ENCODE measurements around the gene RHBDD1. TPM values are rescaled to one million over a fixed set of nuclear protein-coding genes. Genes with fewer than 3 reads are reported as not detected.

RHBDD1 gene
- total RNA-seq, 1 experiment from 2014 or later: 8.7 TPM

DNA sequence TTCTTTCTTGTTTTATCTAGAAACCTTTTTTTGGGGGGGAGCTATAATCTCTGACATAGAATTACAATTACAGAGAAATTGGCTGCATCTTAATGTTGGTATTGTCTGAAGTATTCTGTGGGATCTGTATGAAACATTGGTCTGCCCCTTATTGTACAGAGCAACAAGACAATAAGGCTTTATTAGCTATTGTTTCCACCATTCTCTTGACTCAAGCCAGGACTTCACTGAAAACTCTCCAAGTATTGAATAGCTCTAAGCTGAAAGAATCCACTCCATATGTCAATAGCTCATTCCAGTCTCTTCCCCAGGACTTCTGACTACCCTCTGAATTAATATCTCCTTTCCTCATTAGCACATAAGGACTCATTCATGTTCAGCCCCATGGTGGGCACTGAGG is 77.8 kb downstream of the RHBDD1 start:
- DNase-seq (ENCODE audit: low spot score): no peak

DNA sequence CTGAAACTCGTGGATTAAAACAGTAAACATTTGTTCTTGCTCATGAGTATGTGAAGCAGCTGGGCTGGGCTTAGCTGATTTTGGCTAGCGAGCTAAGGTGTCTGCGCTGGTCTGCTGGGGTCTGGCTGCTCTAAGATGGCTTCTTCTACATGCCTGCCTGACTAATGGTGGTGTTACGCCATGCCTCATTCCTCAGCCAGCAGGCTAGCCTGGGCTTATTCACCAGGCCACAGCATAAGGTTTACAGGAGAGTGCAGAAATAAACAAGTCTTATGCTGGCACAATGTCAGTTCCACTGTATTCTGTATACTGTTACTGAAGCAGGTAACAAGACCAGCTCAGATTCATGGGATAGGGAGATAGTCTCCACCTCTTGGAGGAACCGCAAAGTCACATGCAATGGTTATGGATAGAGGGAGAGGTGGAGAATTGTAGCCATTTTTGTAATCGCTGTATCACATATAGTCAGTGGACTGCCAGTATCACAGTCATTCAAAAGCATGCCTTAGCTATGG is 80.0 kb downstream of the RHBDD1 start:
- DNase-seq (ENCODE audit: low spot score): no peak

GRCh38 chr2:226916669-226917068 is 80.8 kb downstream of the RHBDD1 start:
- no peak for DNase-seq (ENCODE audit: low spot score)

GRCh38 chr2:226932443-226932842 is 96.6 kb downstream of the RHBDD1 start:
- no peak for DNase-seq (ENCODE audit: low spot score)

DNA sequence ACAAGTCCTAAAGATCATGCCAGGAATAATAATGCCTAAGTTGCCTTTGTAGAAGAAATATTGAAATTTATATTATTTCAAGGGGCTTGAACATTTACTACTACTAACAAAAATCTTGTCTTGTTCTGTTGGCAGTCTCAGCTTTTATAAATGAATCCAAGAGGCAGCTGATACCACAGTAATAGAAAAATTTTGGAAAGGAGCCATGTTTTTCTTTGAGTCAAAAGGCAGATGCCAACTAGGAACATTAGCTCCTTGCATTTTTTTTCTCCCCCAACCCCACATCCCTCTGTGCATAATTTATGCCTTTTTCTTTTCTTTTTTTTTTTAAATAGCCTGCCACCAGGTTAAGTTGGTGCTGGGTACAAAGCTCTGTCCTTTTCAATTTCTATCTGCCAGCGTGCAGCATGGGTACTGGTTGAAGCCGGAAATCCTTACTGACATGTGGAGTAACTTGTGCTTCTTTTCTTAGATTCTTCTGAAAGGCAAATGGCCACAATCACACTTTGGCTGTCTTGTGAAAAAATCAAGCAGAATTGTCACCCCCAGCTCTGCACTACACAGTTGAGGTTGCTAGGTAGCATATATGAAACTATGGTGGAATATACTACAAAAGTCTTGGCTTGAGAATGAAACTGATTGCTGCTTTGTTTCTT is 98.8 kb downstream of the RHBDD1 start:
- DNase-seq (ENCODE audit: low spot score): no peak

DNA sequence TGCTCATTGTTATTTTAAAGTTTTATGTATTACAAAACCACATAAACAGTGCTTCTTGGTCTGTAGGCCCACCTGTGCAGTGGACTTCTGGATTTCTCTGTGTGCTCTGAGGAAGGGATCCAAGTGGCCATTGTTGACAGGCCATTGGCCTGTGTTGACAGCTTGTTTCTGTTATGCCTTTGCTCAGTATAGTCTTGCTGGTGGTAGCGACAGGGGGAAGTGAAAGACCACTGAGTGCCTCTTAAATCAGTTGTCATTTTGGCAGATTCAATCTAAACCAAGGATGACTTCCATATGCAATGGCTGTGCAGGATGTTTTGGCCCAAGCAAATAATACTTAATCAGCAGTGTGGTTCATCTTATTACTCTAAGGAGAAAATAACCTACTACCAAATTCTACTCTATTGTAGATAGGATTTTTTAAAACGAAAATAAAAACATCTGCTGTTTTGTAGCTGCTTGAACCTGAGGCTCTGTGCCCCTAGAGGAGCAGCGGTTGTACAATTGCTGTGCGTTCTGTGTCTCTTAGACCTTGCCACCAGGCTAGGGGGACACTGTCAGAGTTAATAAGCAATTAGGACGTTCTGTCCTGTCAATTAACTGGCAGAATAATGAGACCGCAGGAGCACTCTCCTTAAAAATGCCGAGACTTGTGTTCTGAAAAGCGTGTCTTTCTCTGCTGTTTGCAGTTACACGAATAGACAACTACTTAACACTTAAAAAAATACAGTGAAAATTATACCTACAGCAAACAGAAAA is 108.2 kb downstream of the RHBDD1 start:
- DNase-seq (ENCODE audit: low spot score): no peak

- DNase-seq (ENCODE audit: low spot score): no peak
Measured at GRCh38 chr2:226953206-226953605, 117.4 kb downstream of the RHBDD1 start.

GRCh38 chr2:226953826-226954225 is 118.0 kb downstream of the RHBDD1 start:
- no peak for DNase-seq (ENCODE audit: low spot score)

- DNase-seq (ENCODE audit: low spot score): no peak
Measured at GRCh38 chr2:226956659-226957058, 120.8 kb downstream of the RHBDD1 start.

- no peak for DNase-seq (ENCODE audit: low spot score)
Measured at GRCh38 chr2:226959418-226959817, 123.6 kb downstream of the RHBDD1 start.

GRCh38 chr2:226962176-226962773 is 126.4 kb downstream of the RHBDD1 start:
- DNase-seq (ENCODE audit: low spot score): no peak

DNA sequence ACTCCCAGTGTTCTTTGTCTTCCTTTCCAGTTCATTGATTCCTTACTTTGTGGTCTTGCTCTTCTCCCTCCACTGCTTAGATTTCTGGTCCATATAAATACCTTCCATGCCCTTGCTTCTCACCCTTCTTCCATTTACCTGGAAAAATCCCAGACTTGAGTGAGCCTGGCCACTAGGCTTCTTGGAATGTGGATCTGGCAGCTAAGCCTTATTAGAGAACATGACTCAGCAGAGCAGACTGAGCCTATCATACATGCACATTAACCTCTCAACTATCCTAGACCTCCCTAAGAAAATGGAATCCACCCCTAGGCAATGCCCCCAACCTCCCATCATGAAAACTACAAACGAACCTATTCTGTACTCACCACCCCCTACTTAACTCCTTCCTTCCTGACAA is 127.7 kb downstream of the RHBDD1 start:
- no peak for DNase-seq (ENCODE audit: low spot score)

DNA sequence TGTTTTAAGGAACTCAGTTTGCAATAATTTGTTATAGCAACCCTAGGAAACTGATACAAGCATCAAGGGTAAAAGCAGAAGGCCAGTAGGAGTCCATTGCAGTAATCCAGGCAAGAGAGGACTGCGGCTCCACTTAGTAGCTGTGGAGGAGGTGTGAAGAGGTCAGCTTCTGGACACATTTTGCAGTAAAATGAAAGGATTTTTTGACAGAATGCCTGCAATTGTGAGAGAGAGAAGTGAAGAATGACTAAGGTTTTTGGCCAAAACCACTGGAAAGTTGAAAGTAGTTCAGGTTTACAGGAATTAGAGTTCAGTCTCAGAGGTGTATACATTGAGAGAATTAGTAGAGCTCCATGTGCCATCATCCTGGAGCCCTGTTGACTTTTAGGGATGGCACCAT is 129.5 kb downstream of the RHBDD1 start:
- DNase-seq (ENCODE audit: low spot score): no peak

- DNase-seq (ENCODE audit: low spot score): no peak
Measured at GRCh38 chr2:226969417-226970080, 133.7 kb downstream of the RHBDD1 start.

- no peak for DNase-seq (ENCODE audit: low spot score)
Measured at GRCh38 chr2:226970362-226970761, 134.5 kb downstream of the RHBDD1 start.

GRCh38 chr2:226971084-226971483 is 135.2 kb downstream of the RHBDD1 start:
- DNase-seq (ENCODE audit: low spot score): no peak

GRCh38 chr2:226971770-226972169 is 135.9 kb downstream of the RHBDD1 start:
- DNase-seq (ENCODE audit: low spot score): no peak

- no peak for DNase-seq (ENCODE audit: low spot score)
Measured at GRCh38 chr2:226973816-226974215, 138.0 kb downstream of the RHBDD1 start.

- peak; percentile 62 for DNase-seq (ENCODE audit: low spot score)
Measured at GRCh38 chr2:226977775-226978190, 141.9 kb downstream of the RHBDD1 start.

DNA sequence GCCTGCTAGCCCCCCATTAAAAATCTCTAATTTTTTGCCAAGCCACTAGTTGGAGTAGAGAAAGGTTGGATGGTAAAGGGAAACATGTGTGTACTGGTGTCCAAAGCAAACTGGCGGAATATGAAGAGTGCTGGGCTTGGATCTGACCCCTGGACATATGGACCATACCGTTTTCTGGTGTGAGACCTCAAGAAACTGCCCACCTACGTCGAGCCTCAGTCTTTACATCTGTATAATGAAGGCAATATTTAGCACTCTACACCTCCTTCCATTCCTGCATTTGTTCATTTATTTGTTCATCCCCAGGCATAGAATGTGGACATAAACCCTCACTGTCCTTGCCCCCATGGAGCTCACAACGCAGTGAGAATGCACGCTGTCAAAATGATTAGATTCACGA is 142.4 kb downstream of the RHBDD1 start:
- no peak for DNase-seq (ENCODE audit: low spot score)

DNA sequence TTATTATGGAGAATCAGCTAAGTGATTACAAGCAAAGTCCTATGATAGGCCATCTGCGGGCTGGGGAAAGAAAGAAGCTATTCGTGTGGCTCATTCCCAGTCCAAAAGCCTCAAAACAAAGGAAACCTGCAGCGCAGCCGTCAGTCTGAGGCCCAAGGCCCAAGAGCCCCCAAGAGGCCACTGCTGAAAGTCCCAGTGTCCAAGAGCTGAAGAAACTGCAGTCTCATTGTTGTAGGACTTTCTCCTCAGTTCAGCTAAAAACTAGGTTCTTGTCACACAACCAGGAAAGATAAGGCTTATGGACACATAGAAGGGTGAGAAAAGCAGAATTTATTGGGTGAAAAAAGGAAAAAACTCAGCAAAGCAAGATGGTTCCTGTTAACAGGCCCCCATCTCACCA is 143.2 kb downstream of the RHBDD1 start:
- no peak for DNase-seq (ENCODE audit: low spot score)

DNA sequence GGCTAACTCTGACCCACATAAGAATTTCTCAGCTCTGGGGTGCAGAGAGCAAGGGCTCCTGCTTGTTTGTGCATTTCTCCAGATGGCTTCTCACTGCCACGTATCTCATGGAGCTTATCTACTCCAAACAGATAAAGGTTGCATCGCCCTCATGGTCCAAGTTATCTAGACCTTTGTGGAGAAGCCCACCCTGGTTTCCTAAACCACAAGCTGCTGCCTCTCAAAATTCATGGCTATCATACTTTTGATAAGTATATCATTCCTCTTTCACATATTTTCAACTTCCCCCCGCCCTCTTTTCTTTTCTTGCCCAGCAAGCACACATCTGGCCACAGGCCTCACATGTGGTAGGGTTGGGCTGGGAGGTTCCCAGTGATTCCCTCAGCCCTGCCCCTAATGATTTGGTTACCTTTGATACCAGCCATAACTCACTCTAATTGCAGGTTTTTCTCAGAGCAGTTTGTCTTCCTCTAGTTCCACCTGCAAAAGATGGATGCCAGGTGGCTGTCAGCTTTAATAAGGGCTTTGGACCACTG is 146.0 kb downstream of the RHBDD1 start:
- DNase-seq (ENCODE audit: low spot score): peak; percentile 28

Data from HT-29 (cell line).